SK-N-SH (cell line): ENCODE measurements around the gene CCDC70. TPM values are rescaled to one million over a fixed set of nuclear protein-coding genes. Genes with fewer than 3 reads are reported as not detected.

Source experiments
- CTCF ChIA-PET: fragments of 300-600, 350-600 bp; formaldehyde crosslinking; extraction: SDS; loops from one replicate; lab custom pipeline; 2021; lab: Yijun Ruan, JAX
- POLR2A ChIA-PET: fragments of 350-600 bp; sonication (Branson Sonifier 250); formaldehyde crosslinking; extraction: SDS; loops from one replicate; lab custom pipeline; 2020; ENCODE audit warnings: antibody characterized with exemption, inconsistent platforms; lab: Yijun Ruan, JAX
- DNase-seq: peaks from one replicate; pipeline ENCODE4 v3.0.0; 2012
- H2AFZ ChIP-seq: fragments of 200-600 bp; sonication (generic); 2 replicates; pipeline ENCODE4 v1.8.1; 2016; ENCODE audit warnings: antibody characterized with exemption, mild to moderate bottlenecking, low read depth
- H3F3A ChIP-seq: fragments of 200-600 bp; sonication (generic); replicated peaks from 2 replicates; pipeline ENCODE3; 2016; ENCODE audit warnings: antibody characterized with exemption, mild to moderate bottlenecking; ENCODE audit not compliant: insufficient read depth
- H3K27ac ChIP-seq, 2 experiments: fragments of 200-500 bp in 1 of 2; fragments of 200-600 bp in 1 of 2; sonication (Bioruptor generic) in 1 of 2; sonication (generic), shearing (Covaris generic) in 1 of 2; 2 replicates each; pipeline versions ENCODE4 v1.5.1 to v1.6.1; 2014 to 2016; ENCODE audit warnings: low read depth in 2 of 2, inconsistent platforms in 1 of 2, low read length in 1 of 2, mild to moderate bottlenecking in 1 of 2, mixed read lengths in 1 of 2
- H3K27me3 ChIP-seq: fragments of 200-600 bp; sonication (generic), shearing (Covaris generic); 2 replicates; pipeline ENCODE4 v1.6.1; 2016; ENCODE audit warnings: mixed run types; ENCODE audit not compliant: insufficient read depth
- H3K36me3 ChIP-seq, 2 experiments: fragments of 200-500 bp in 1 of 2; fragments of 200-600 bp in 1 of 2; sonication (Bioruptor generic) in 1 of 2; sonication (generic) in 1 of 2; replicated peaks in 1 of 2; 2 replicates each; pipeline versions ENCODE3 to v1.5.1; 2014 to 2016; ENCODE audit warnings: low read length in 1 of 2, mild to moderate bottlenecking in 1 of 2; ENCODE audit not compliant: insufficient read depth in 2 of 2, control insufficient read depth in 1 of 2
- H3K4me1 ChIP-seq, 2 experiments: fragments of 200-500 bp in 1 of 2; fragments of 200-600 bp in 1 of 2; sonication (Bioruptor generic) in 1 of 2; sonication (generic), shearing (Covaris generic) in 1 of 2; 2 replicates each; pipeline versions ENCODE4 v1.5.1 to v1.6.1; 2014 to 2016; ENCODE audit warnings: low read depth in 1 of 2, low read length in 1 of 2, mixed run types in 1 of 2; ENCODE audit not compliant: insufficient read depth in 2 of 2, control insufficient read depth in 1 of 2
- H3K4me2 ChIP-seq: fragments of 200-600 bp; sonication (generic), shearing (Covaris generic); 2 replicates; pipeline ENCODE4 v1.6.1; 2017; ENCODE audit warnings: mixed run types
- H3K4me3 ChIP-seq, 2 experiments: fragments of 200-500 bp in 1 of 2; fragments of 200-600 bp in 1 of 2; sonication (Bioruptor generic) in 1 of 2; sonication (generic), shearing (Covaris generic) in 1 of 2; 2 replicates each; pipeline versions ENCODE4 v1.5.1 to v1.8.1; 2014 to 2016; ENCODE audit warnings: low read depth in 2 of 2, inconsistent platforms in 1 of 2, low read length in 1 of 2, mild to moderate bottlenecking in 1 of 2, mixed read lengths in 1 of 2, moderate library complexity in 1 of 2
- H3K79me2 ChIP-seq: fragments of 200-600 bp; sonication (generic); 2 replicates; pipeline ENCODE4 v1.8.1; 2017; ENCODE audit warnings: mild to moderate bottlenecking; ENCODE audit not compliant: insufficient read depth
- H3K9ac ChIP-seq: fragments of 200-600 bp; sonication (generic); 2 replicates; pipeline ENCODE4 v1.6.1; 2017; ENCODE audit warnings: mixed run types
- H3K9me2 ChIP-seq: fragments of 200-600 bp; sonication (generic); 2 replicates; pipeline ENCODE4 v1.6.1; 2017; ENCODE audit warnings: mixed run types
- H3K9me3 ChIP-seq: fragments of 200-600 bp; sonication (generic); 2 replicates; pipeline ENCODE4 v1.6.1; 2017; ENCODE audit warnings: mixed run types, mild to moderate bottlenecking, moderate library complexity
- H4K20me1 ChIP-seq: fragments of 200-600 bp; sonication (generic); 2 replicates; pipeline ENCODE4 v1.6.1; 2017; ENCODE audit warnings: mild to moderate bottlenecking, mixed run types; ENCODE audit not compliant: insufficient read depth
- GABPA ChIP-seq: IDR thresholded peaks from 2 replicates; pipeline ENCODE4 v1.4.0; 2012; ENCODE audit warnings: low read depth, mild to moderate bottlenecking
- GATA2 ChIP-seq: sonication (generic); formaldehyde crosslinking; IDR thresholded peaks from 2 replicates; pipeline ENCODE4 v1.5.0; 2020; ENCODE audit warnings: mild to moderate bottlenecking, missing genetic modification reagents
- JUND ChIP-seq: IDR thresholded peaks from 2 replicates; pipeline ENCODE4 v1.4.0; 2012
- MXI1 ChIP-seq: IDR thresholded peaks from 2 replicates; pipeline ENCODE4 v1.6.1; 2012; ENCODE audit warnings: mild to moderate bottlenecking, low read depth, low read length, improper control_type of control experiment
- RAD21 ChIP-seq: IDR thresholded peaks from 2 replicates; pipeline ENCODE4 v1.6.1; 2012; ENCODE audit warnings: mild to moderate bottlenecking, low read length
- RFX5 ChIP-seq: IDR thresholded peaks from 2 replicates; pipeline ENCODE4 v1.6.1; 2012; ENCODE audit warnings: mild to moderate bottlenecking, improper control_type of control experiment, low read length
- TAF1 ChIP-seq: IDR thresholded peaks from 2 replicates; pipeline ENCODE4 v1.6.1; 2012; ENCODE audit warnings: low read depth, mild to moderate bottlenecking, low read length, moderate library complexity, borderline replicate concordance
- YY1 ChIP-seq: IDR thresholded peaks from 2 replicates; pipeline ENCODE4 v1.4.0; 2012; ENCODE audit warnings: low read depth, mild to moderate bottlenecking
- WGBS: methylation state at CpG from one replicate; pipeline ENCODE4 v1.1.6; 2017; ENCODE audit warnings: low lambda C conversion rate; 5-methylcytosine and 5-hydroxymethylcytosine counted together
- polyA plus RNA-seq, 3 experiments: library from polyadenylated mRNA; depleted of rRNA; stranded (reverse); fragments of >200 nt; gene quantifications; 2 replicates each; pipeline ENCODE4 v1.2.3, GENCODE V29; 2012
- TF ChIP-seq, protein P1 (sequence below): fragments of 200-600 bp; sonication (generic); IDR thresholded peaks from 2 replicates; pipeline ENCODE4 v1.6.1; 2017; ENCODE audit warnings: antibody characterized with exemption, mild to moderate bottlenecking, moderate library complexity
- TF ChIP-seq, protein P2 (sequence below): IDR thresholded peaks from 2 replicates; pipeline ENCODE4 v1.4.0; 2012; ENCODE audit warnings: low read depth
- TF ChIP-seq, protein P3 (sequence below): fragments of 150-350 bp; IDR thresholded peaks from 2 replicates; pipeline ENCODE4 v1.6.1; 2017; ENCODE audit warnings: antibody characterized with exemption, low read length, low read depth, borderline replicate concordance

CCDC70 gene
- polyA plus RNA-seq, 1 of the 3 experiments (the other 2 are of a cell fraction), result not detected

DNA sequence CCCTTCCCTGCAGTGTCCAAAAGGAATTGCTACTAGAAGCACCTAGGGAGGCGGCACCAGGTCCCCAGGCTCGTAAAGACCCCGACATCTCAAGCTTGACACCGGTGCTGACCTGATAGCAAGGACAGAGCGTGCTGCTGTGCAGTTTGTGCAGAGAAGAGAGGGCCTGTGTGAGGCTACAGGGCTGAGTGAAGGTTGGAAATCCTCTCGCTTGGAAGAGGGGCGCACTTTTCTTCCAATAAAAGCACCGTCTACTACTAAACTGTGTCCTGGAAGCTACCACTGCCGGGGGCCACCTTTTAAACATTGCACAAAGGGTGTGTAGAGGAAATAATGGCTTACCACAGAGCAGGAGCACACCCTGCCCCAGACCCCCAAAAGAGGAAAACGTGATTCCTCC is 27.8 kb upstream of the CCDC70 start:
- Histone ChIP-seq H3K36me3 (no peaks in the 10 kb centered on the region), H3K9me3 (no peaks in the 10 kb centered on the region), H3K4me3 (no peak overlapping the region), H3K4me2 (no peak overlapping the region), H3K27me3 (no peaks in the 10 kb centered on the region; the same call in 1 of the 2 replicates), H4K20me1 (no peaks in the 10 kb centered on the region)
- 69% methylated on average over 9 of the region's 10 CpGs for WGBS
- TF ChIP-seq JUND (no peak), GABPA (no peak), RAD21 (no peak), GATA2 (CRISPR knock-in tag) (no peak), RFX5 (no peak), YY1 (no peak)
- TF ChIP-seq, all 33 proteins: peak for 0
- peaks cover 2 to 8% of the 10 kb centered on the region in 2 experiments; a peak in 1 of 4 replicates for H3K4me1 ChIP-seq
- no peak overlapping the region for H2AFZ ChIP-seq
- POLR2A ChIA-PET, result no interaction called here
- H3K9me2 ChIP-seq, result no peaks in the 10 kb centered on the region
- H3K27ac ChIP-seq, result no peak overlapping the region
- no peaks in the 10 kb centered on the region for H3K79me2 ChIP-seq
- CTCF ChIA-PET, result interaction anchor here (1.0 to 7.2 kb wide), 6 partner anchors 12 to 548 kb away, joined by 3 to 36 read pairs (median 4); partner anchors contain the start of gene TMEM272
- H3K9ac ChIP-seq, result no peak overlapping the region
- no peaks in the 10 kb centered on the region for H3F3A ChIP-seq
- DNase-seq, result no peak

DNA sequence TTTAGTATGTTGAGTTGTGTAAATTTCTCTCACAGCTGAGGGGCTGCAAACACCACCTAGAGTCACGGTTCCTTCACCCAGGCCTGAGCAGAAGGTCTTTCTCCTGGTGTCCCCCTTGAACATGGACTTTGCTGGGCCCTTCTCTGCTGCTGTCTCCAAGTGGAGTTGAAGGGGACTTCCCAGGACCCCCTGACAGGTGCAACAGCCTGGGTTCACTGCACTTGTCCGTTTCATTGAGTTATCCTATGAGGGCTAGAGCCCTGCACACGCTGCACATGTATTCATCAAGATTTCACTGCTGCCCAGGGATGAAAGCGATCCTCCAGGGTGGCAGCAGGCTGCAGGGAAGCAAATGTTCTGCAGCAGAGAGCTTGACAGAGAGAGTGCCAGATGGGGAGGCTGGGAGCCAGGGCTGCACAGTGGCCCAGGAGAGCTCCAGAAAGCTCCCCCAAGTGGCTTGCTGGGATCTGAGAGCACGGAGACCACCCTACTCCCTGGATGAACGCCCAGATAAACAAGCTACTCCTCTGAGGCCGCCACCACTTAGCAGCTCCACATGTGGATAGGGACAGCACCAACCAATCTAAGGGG is 27.1 kb upstream of the CCDC70 start:
- H3K9ac ChIP-seq, result no peak overlapping the region
- TF ChIP-seq, protein P1, sequence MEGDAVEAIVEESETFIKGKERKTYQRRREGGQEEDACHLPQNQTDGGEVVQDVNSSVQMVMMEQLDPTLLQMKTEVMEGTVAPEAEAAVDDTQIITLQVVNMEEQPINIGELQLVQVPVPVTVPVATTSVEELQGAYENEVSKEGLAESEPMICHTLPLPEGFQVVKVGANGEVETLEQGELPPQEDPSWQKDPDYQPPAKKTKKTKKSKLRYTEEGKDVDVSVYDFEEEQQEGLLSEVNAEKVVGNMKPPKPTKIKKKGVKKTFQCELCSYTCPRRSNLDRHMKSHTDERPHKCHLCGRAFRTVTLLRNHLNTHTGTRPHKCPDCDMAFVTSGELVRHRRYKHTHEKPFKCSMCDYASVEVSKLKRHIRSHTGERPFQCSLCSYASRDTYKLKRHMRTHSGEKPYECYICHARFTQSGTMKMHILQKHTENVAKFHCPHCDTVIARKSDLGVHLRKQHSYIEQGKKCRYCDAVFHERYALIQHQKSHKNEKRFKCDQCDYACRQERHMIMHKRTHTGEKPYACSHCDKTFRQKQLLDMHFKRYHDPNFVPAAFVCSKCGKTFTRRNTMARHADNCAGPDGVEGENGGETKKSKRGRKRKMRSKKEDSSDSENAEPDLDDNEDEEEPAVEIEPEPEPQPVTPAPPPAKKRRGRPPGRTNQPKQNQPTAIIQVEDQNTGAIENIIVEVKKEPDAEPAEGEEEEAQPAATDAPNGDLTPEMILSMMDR, result no peak
- TF ChIP-seq, protein P2, sequence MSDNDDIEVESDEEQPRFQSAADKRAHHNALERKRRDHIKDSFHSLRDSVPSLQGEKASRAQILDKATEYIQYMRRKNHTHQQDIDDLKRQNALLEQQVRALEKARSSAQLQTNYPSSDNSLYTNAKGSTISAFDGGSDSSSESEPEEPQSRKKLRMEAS, result no peak
- TF ChIP-seq YY1, result no peak
- TF ChIP-seq GATA2 (CRISPR knock-in tag), result no peak
- no peaks in the 10 kb centered on the region for H4K20me1 ChIP-seq
- H3K79me2 ChIP-seq, result no peaks in the 10 kb centered on the region
- H3K4me2 ChIP-seq, result no peak overlapping the region
- no peak overlapping the region for H3K4me3 ChIP-seq
- POLR2A ChIA-PET, result no interaction called here
- CTCF ChIA-PET, result interaction anchor here (0.7 to 7.2 kb wide), 8 partner anchors 12 to 548 kb away, joined by 3 to 36 read pairs (median 3); partner anchors contain the start of gene TMEM272
- no peak overlapping the region for H2AFZ ChIP-seq
- H3K36me3 ChIP-seq, result no peaks in the 10 kb centered on the region
- no peaks in the 10 kb centered on the region; the same call in 1 of the 2 replicates for H3K27me3 ChIP-seq
- no peaks in the 10 kb centered on the region for H3F3A ChIP-seq
- H3K9me3 ChIP-seq, result no peaks in the 10 kb centered on the region
- H3K27ac ChIP-seq, result no peak overlapping the region
- H3K4me1 ChIP-seq, result peaks cover 2 to 8% of the 10 kb centered on the region in 2 experiments; a peak in 1 of 4 replicates
- WGBS, result 48% methylated on average over 7 of the region's 7 CpGs
- DNase-seq, result peak; percentile 43
- no peaks in the 10 kb centered on the region for H3K9me2 ChIP-seq

DNA sequence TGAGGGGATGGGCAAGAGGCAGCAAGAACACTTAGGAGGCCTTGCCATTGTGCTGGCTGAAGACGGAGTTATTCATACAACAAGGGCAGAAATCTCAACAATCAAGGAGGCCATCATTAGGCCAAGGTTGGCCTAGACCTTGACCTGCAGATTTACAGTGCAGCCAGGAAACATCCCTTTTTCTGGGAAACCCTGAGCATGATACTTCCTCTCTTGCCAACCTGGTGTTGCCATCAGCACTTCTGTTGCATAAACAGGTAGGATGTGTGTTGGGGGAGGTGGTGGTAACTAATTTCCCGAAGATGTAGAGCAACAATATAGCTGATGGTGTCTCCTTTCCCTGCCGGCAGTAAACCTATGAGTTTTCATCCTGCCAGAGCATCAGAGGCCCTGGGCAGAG is 24.8 kb upstream of the CCDC70 start:
- no peak overlapping the region for H3K27ac ChIP-seq
- no peaks in the 10 kb centered on the region for H3K36me3 ChIP-seq
- no peak overlapping the region for H3K4me3 ChIP-seq
- H3F3A ChIP-seq, result no peaks in the 10 kb centered on the region
- H3K9ac ChIP-seq, result no peak overlapping the region
- ChIA-PET POLR2A (no interaction called here), CTCF (interaction anchor here (1.1 to 7.2 kb wide), 4 partner anchors 9 to 23 kb away, joined by 3 to 36 read pairs (median 4); partner anchors contain the start of gene TMEM272)
- no peak overlapping the region for H2AFZ ChIP-seq
- H4K20me1 ChIP-seq, result no peaks in the 10 kb centered on the region
- no peaks in the 10 kb centered on the region; the same call in 1 of the 2 replicates for H3K27me3 ChIP-seq
- H3K4me1 ChIP-seq, result peaks cover 2 to 8% of the 10 kb centered on the region in 2 experiments; a peak in 1 of 4 replicates
- no peak for DNase-seq
- no peaks in the 10 kb centered on the region for H3K9me2 ChIP-seq
- no peak overlapping the region for H3K4me2 ChIP-seq
- no peaks in the 10 kb centered on the region for H3K9me3 ChIP-seq
- WGBS, result 86% methylated on average over 3 of the region's 3 CpGs
- no peaks in the 10 kb centered on the region for H3K79me2 ChIP-seq
- TF ChIP-seq, protein P3, sequence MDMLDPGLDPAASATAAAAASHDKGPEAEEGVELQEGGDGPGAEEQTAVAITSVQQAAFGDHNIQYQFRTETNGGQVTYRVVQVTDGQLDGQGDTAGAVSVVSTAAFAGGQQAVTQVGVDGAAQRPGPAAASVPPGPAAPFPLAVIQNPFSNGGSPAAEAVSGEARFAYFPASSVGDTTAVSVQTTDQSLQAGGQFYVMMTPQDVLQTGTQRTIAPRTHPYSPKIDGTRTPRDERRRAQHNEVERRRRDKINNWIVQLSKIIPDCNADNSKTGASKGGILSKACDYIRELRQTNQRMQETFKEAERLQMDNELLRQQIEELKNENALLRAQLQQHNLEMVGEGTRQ, result no peak
- TF ChIP-seq JUND, result no peak
- TF ChIP-seq RAD21, result no peak
- TF ChIP-seq, protein P1, result no peak
- no peak for TF ChIP-seq MXI1
- no peak for TF ChIP-seq TAF1
